Spleen (tissue), 11 donors: ENCODE results near the gene WDR5B. TPM values are rescaled to one million over a fixed set of nuclear protein-coding genes. Genes with fewer than 3 reads are reported as not detected.
"Not testable (repeated sequence)": the region's sequence is repeated elsewhere in the genome, so short reads cannot be mapped to it uniquely, and the experiment has no call there.

Source experiments
- DNase-seq: peaks from one replicate; pipeline ENCODE4 v3.0.0-alpha.2; 2020
- H3K27ac ChIP-seq, 8 donors: fragments of 200-600 bp; sonication (generic) in 7 of 8; 1 replicate in 4 of 8; 2 replicates in 4 of 8; pipeline versions ENCODE4 v1.5.0 to v1.8.0; 2016 to 2021; ENCODE audit warnings: inconsistent platforms in 4 of 8, mild to moderate bottlenecking in 4 of 8, moderate library complexity in 1 of 8
- H3K27me3 ChIP-seq, 7 donors: fragments of 200-600 bp; sonication (generic) in 6 of 7; replicated peaks in 1 of 7; 1 replicate in 4 of 7; 2 replicates in 3 of 7; pipeline versions ENCODE4 v1.5.0 to v1.8.0; 2016 to 2021; ENCODE audit warnings: inconsistent platforms in 3 of 7, mild to moderate bottlenecking in 1 of 7
- H3K36me3 ChIP-seq, 6 donors: fragments of 200-600 bp; sonication (generic) in 5 of 6; 1 replicate in 4 of 6; 2 replicates in 2 of 6; pipeline versions ENCODE4 v1.5.0 to v1.8.0; 2016 to 2021; ENCODE audit warnings: inconsistent platforms in 2 of 6
- H3K4me1 ChIP-seq, 6 donors: fragments of 200-600 bp; sonication (generic) in 5 of 6; 1 replicate in 3 of 6; 2 replicates in 3 of 6; pipeline versions ENCODE4 v1.5.0 to v1.8.0; 2016 to 2021; ENCODE audit warnings: inconsistent platforms in 3 of 6
- H3K4me3 ChIP-seq, 8 donors: fragments of 200-600 bp; sonication (generic) in 7 of 8; 1 replicate in 4 of 8; 2 replicates in 4 of 8; pipeline versions ENCODE4 v1.5.0 to v1.8.0; 2016 to 2021; ENCODE audit warnings: inconsistent platforms in 4 of 8, mild to moderate bottlenecking in 4 of 8, moderate library complexity in 2 of 8
- H3K9me3 ChIP-seq, 8 donors: fragments of 200-600 bp; sonication (generic) in 7 of 8; 1 replicate in 4 of 8; 2 replicates in 4 of 8; pipeline versions ENCODE4 v1.5.0 to v1.8.0; 2016 to 2021; ENCODE audit warnings: inconsistent platforms in 4 of 8
- CTCF ChIP-seq, 11 experiments: fragments of 200-600 bp in 7 of 11; fragments of 450-650 bp in 4 of 11; sonication (generic) in 4 of 11; IDR thresholded peaks in 8 of 11; conservative IDR thresholded peaks in 3 of 11; 1 replicate in 7 of 11; 2 replicates in 4 of 11; pipeline versions ENCODE4 v1.4.0 to v1.8.0; 2016 to 2021; ENCODE audit warnings: antibody characterized with exemption in 11 of 11, inconsistent platforms in 4 of 11, mild to moderate bottlenecking in 1 of 11
- POLR2A ChIP-seq, 3 donors: fragments of 450-650 bp; IDR thresholded peaks; one replicate each; pipeline ENCODE4 v1.5.1; 2017; ENCODE audit warnings: antibody characterized with exemption in 3 of 3, mild to moderate bottlenecking in 1 of 3
- POLR2AphosphoS5 ChIP-seq, 3 donors: sonication (generic); formaldehyde crosslinking; IDR thresholded peaks; one replicate each; pipeline ENCODE4 v1.5.1; 2017; ENCODE audit warnings: antibody characterized with exemption in 3 of 3
- WGBS, 5 donors: extraction: QIAGEN DNeasy Blood & Tissue Kit in 3 of 5; methylation state at CpG; one replicate each; pipeline versions ENCODE4 v1.1.5 to v1.1.7; 2013 to 2018; 5-methylcytosine and 5-hydroxymethylcytosine counted together
- intact Hi-C: fragments of 100-400 bp; cut with DNase I; formaldehyde crosslinking; loops from one replicate; pipeline ENCODE4 v1.15.0; 2023; ENCODE audit warnings: low total_unique reads
- polyA plus RNA-seq, 3 donors: library from polyadenylated mRNA; stranded (reverse); fragments of 200-250 nt; gene quantifications; one replicate each; pipeline ENCODE4 v1.2.1, GENCODE V29; 2013
- total RNA-seq, 7 donors: library from RNA; depleted of rRNA in 3 of 7; stranded (reverse); fragments of >200 nt in 3 of 7; fragmentation: NEBNext Ultra II Directional in 4 of 7; extraction: Animal tissue kit (Norgen Biotek cat#: 25700) in 4 of 7; gene quantifications; one replicate each; pipeline versions ENCODE4 v1.1.0 to v1.2.1, GENCODE V29; 2016 to 2021
- donor health status: healthy with polysubstance abuse.
- donor health status: DM: no; HTN: no; CAD: no; lungs with moderate emphysema.
- donor health status: DM: no; HTN: no; CAD: no.
- donor health status: Bipolar disorder and iron deficiency.
- donor health status: healthy.
- donor health status: DM: no; HTN: no; CAD: no.
- donor health status: DM: yes; HTN: yes; CAD: no.

WDR5B gene
- total and polyA plus RNA-seq, 10 donors, result 4.7 to 12.3 (median 6.9) TPM

GRCh38 chr3:122382888-122383666 lies 32.8 kb downstream of the WDR5B start, which contains the start of gene MIX23:
MIX23 (minus strand) TSS chr3:122383231; CDS start chr3:122383224, 7 bp downstream.
- Histone ChIP-seq H3K9me3 (no peaks in the 10 kb centered on the region), H3K27ac (peak within 1 kb of the TSS; percentile 72 to 91 (median 88)), H3K4me1 (peaks cover 18 to 79% (median 38%) of the 10 kb centered on the region in 6 donors), H3K27me3 (no peaks in the 10 kb centered on the region), H3K36me3 (peaks cover 0 to 19% (median 2%) of the 10 kb centered on the region in 6 donors), H3K4me3 (peak within 1 kb of the TSS; percentile 73 to 94 (median 87))
- TF ChIP-seq CTCF (IDR thresholded peaks at IDR 0.05 in 8 of 11, conservative IDR thresholded peaks at IDR 0.05 in 3 of 11), result peak in 1 of 11 experiments; percentile 17
- TF ChIP-seq POLR2AphosphoS5 (IDR thresholded peaks at IDR 0.05), result peak; percentile 69 to 76 (median 75)
- TF ChIP-seq POLR2A (IDR thresholded peaks at IDR 0.05), result no peak
- DNase-seq, result peak; percentile 95
- intact Hi-C loops, result no loop called here
- 0 to 1% (median 0%) methylated on average over 31 of the region's 31 CpGs for WGBS, 5 donors

- Histone ChIP-seq H3K4me1 (peaks cover 8 to 53% (median 17%) of the 10 kb centered on the region in 6 donors), H3K9me3 (no peaks in the 10 kb centered on the region), H3K4me3 (no peak overlapping the region), H3K27me3 (no peaks in the 10 kb centered on the region), H3K27ac (no peak overlapping the region), H3K36me3 (peaks cover 0 to 32% (median 2%) of the 10 kb centered on the region in 6 donors)
- no peak for DNase-seq
- 50 to 77% (median 60%) methylated on average over 4 of the region's 4 CpGs for whole genome bisulfite sequencing, 5 donors
- TF ChIP-seq POLR2AphosphoS5 (IDR thresholded peaks at IDR 0.05) (no peak), CTCF (IDR thresholded peaks at IDR 0.05 in 8 of 11, conservative IDR thresholded peaks at IDR 0.05 in 3 of 11) (no peak), POLR2A (IDR thresholded peaks at IDR 0.05) (no peak)
- intact Hi-C loops, result no loop called here
These were observed 37.9 kb downstream of the WDR5B start for GRCh38 chr3:122377975-122378374.

- Histone ChIP-seq H3K4me3 (no peak overlapping the region), H3K27ac (no peak overlapping the region), H3K27me3 (no peaks in the 10 kb centered on the region), H3K4me1 (peaks cover 0 to 14% (median under 1%) of the 10 kb centered on the region in 6 donors), H3K36me3 (peaks cover 0 to 59% (median 11%) of the 10 kb centered on the region in 6 donors), H3K9me3 (no peaks in the 10 kb centered on the region)
- WGBS, 5 donors, result 94 to 100% (median 96%) methylated on average over 1 of the region's 1 CpG
- DNase-seq, result no peak
- TF ChIP-seq POLR2AphosphoS5 (IDR thresholded peaks at IDR 0.05) (no peak), POLR2A (IDR thresholded peaks at IDR 0.05) (no peak), CTCF (IDR thresholded peaks at IDR 0.05 in 8 of 11, conservative IDR thresholded peaks at IDR 0.05 in 3 of 11) (no peak)
- intact Hi-C loops, result no loop called here
These were observed 41.8 kb downstream of the WDR5B start for GRCh38 chr3:122374034-122374433.

GRCh38 chr3:122366379-122366749 lies 49.5 kb downstream of the WDR5B start:
- Histone ChIP-seq H3K36me3 (peaks cover 2 to 100% (median 40%) of the 10 kb centered on the region in 6 donors), H3K27me3 (no peaks in the 10 kb centered on the region), H3K27ac (no peak overlapping the region), H3K9me3 (no peaks in the 10 kb centered on the region), H3K4me1 (no peaks in the 10 kb centered on the region), H3K4me3 (no peak overlapping the region)
- 94 to 97% (median 95%) methylated on average over 5 of the region's 5 CpGs for WGBS, 5 donors
- intact Hi-C loops, result no loop called here
- no peak for TF ChIP-seq POLR2AphosphoS5 (IDR thresholded peaks at IDR 0.05)
- no peak for TF ChIP-seq CTCF (IDR thresholded peaks at IDR 0.05 in 8 of 11, conservative IDR thresholded peaks at IDR 0.05 in 3 of 11)
- no peak for DNase-seq

- peaks cover 0 to 100% (median 37%) of the 10 kb centered on the region in 6 donors for H3K36me3 ChIP-seq
- H3K27me3 ChIP-seq, H3K4me3 ChIP-seq, DNase-seq, H3K27ac ChIP-seq, H3K9me3 ChIP-seq, intact Hi-C loops, H3K4me1 ChIP-seq: not testable (repeated sequence)
- 83 to 93% (median 92%) methylated on average over 10 of the region's 10 CpGs for WGBS, 5 donors
These were observed 50.1 kb downstream of the WDR5B start for GRCh38 chr3:122365582-122366378.
